ENCODE measurements around the gene NAALADL1. TPM values are rescaled to one million over a fixed set of nuclear protein-coding genes. Genes with fewer than 3 reads are reported as not detected.
A peak's percentile ranks its signal among the peaks of the same experiment; 100 is the strongest.

The NAALADL1 gene
- total and polyA plus RNA-seq, 9 of the 15 experiments (the other 6 are each of a cell fraction or from before 2014, with no cell fraction given), result 0.06 to 0.72 (median 0.22) TPM; not detected in 4

DNA sequence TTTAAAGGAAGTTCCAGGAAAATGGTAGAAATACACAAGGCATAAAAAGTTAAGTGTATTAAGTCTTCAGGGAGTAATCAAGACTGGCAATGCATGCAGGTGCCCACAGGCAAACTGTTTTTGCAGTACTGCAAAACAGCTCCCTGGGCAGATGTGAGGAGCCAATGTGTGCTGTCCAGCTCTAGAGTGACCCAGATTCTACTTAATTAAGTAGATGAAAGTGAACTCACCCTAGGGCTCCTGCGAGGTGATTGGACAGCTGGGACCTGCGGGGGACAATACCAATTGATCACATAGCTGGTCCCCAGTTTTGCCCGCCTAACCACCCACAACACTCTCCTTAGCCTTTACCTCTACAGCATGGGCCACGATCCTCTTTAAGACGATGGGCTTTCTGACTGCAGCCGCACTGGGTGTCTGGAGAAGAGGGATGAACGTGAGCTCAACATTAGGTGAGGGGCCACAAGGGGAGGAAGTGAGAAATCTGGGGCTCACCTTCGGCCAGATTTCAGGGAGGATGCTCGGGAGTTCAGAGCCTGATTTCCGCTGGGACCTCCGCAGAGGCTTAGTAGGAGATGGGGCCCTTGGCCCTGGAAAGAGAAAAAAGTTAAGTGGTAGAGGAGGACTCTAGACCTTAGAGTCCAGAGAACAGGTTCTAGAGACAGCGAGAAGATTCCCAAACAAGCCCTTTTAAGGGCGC, 24.9 kb upstream of the NAALADL1 start:
- H3K4me1 ChIP-seq (replicated peaks in 1 of 2; ENCODE audit: control insufficient read depth in 2 of 2, insufficient read depth in 2 of 2, low read length in 2 of 2), result peaks cover 22 to 26% of the 10 kb centered on the region in 2 experiments
- intact Hi-C loops (cut with micrococcal nuclease), result loop anchor here (5.0 kb wide), 1 partner anchor 56 kb away; the partner anchor contains the start of gene SNX15
- in situ Hi-C loops (cut with MboI), result no loop called here
- TF ChIP-seq, protein P1, sequence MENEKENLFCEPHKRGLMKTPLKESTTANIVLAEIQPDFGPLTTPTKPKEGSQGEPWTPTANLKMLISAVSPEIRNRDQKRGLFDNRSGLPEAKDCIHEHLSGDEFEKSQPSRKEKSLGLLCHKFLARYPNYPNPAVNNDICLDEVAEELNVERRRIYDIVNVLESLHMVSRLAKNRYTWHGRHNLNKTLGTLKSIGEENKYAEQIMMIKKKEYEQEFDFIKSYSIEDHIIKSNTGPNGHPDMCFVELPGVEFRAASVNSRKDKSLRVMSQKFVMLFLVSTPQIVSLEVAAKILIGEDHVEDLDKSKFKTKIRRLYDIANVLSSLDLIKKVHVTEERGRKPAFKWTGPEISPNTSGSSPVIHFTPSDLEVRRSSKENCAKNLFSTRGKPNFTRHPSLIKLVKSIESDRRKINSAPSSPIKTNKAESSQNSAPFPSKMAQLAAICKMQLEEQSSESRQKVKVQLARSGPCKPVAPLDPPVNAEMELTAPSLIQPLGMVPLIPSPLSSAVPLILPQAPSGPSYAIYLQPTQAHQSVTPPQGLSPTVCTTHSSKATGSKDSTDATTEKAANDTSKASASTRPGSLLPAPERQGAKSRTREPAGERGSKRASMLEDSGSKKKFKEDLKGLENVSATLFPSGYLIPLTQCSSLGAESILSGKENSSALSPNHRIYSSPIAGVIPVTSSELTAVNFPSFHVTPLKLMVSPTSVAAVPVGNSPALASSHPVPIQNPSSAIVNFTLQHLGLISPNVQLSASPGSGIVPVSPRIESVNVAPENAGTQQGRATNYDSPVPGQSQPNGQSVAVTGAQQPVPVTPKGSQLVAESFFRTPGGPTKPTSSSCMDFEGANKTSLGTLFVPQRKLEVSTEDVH (IDR thresholded peaks at IDR 0.05; ENCODE audit: low read depth, partially characterized antibody), result no peak
- TF ChIP-seq SMARCA4 (IDR thresholded peaks at IDR 0.05) (no peak), ESRRB (CRISPR knock-in tag; IDR thresholded peaks at IDR 0.05; ENCODE audit: borderline replicate concordance) (no peak), XRCC4 (IDR thresholded peaks at IDR 0.05; ENCODE audit: extremely low read depth, insufficient read depth, insufficient read length) (no peak), LARP7 (IDR thresholded peaks at IDR 0.05) (no peak), ZNF184 (CRISPR knock-in tag; IDR thresholded peaks at IDR 0.05) (no peak), ZZZ3 (IDR thresholded peaks at IDR 0.05) (no peak), KLF1 (tag; IDR thresholded peaks at IDR 0.05) (no peak), PHF21A (IDR thresholded peaks at IDR 0.05; ENCODE audit: borderline replicate concordance, low read depth) (0 out of 2 replicates have a peak, but pooled peaks have one; percentile 36), CBFA2T2 (conservative IDR thresholded peaks at IDR 0.05) (no peak), ZNF165 (CRISPR knock-in tag; IDR thresholded peaks at IDR 0.05; ENCODE audit: borderline replicate concordance) (no peak)
- TF ChIP-seq, protein P2, sequence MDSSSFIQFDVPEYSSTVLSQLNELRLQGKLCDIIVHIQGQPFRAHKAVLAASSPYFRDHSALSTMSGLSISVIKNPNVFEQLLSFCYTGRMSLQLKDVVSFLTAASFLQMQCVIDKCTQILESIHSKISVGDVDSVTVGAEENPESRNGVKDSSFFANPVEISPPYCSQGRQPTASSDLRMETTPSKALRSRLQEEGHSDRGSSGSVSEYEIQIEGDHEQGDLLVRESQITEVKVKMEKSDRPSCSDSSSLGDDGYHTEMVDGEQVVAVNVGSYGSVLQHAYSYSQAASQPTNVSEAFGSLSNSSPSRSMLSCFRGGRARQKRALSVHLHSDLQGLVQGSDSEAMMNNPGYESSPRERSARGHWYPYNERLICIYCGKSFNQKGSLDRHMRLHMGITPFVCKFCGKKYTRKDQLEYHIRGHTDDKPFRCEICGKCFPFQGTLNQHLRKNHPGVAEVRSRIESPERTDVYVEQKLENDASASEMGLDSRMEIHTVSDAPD (CRISPR knock-in tag; IDR thresholded peaks at IDR 0.05), result no peak
- TF ChIP-seq, protein P3, sequence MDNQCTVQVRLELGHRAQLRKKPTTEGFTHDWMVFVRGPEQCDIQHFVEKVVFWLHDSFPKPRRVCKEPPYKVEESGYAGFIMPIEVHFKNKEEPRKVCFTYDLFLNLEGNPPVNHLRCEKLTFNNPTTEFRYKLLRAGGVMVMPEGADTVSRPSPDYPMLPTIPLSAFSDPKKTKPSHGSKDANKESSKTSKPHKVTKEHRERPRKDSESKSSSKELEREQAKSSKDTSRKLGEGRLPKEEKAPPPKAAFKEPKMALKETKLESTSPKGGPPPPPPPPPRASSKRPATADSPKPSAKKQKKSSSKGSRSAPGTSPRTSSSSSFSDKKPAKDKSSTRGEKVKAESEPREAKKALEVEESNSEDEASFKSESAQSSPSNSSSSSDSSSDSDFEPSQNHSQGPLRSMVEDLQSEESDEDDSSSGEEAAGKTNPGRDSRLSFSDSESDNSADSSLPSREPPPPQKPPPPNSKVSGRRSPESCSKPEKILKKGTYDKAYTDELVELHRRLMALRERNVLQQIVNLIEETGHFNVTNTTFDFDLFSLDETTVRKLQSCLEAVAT (IDR thresholded peaks at IDR 0.05), result no peak
- TF ChIP-seq, protein P4, sequence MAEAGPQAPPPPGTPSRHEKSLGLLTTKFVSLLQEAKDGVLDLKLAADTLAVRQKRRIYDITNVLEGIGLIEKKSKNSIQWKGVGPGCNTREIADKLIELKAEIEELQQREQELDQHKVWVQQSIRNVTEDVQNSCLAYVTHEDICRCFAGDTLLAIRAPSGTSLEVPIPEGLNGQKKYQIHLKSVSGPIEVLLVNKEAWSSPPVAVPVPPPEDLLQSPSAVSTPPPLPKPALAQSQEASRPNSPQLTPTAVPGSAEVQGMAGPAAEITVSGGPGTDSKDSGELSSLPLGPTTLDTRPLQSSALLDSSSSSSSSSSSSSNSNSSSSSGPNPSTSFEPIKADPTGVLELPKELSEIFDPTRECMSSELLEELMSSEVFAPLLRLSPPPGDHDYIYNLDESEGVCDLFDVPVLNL (CRISPR knock-in tag; IDR thresholded peaks at IDR 0.05; ENCODE audit: low read depth), result no peak

More for the DNA sequence above, 24.9 kb upstream of the NAALADL1 start:
- peak in 2 of 4 experiments; percentile 48 for DNase-seq (ENCODE audit: extremely low read depth in 1 of 4, low spot score in 3 of 4)
- WGBS (ENCODE audit: insufficient coverage, low coverage, missing lambda C conversion rate), result 0% methylated on average over 13 of the region's 13 CpGs
- H3K36me3 ChIP-seq (ENCODE audit: control insufficient read depth, insufficient read depth, low read length), result peaks cover 82% of the 10 kb centered on the region
- peaks cover 66% of the 10 kb centered on the region for H3K79me2 ChIP-seq (ENCODE audit: control insufficient read depth, insufficient read depth, low read length)
- BruUV-seq (replicated peaks), result TSS peak; percentile 56
- peak overlapping the region; percentile 89 for H2AFZ ChIP-seq (ENCODE audit: low read depth, low read length)
- H3K4me2 ChIP-seq (ENCODE audit: insufficient read depth, low read length), result peak overlapping the region; percentile 98
- ChIA-PET POLR2A (interaction anchor here (0.5 to 1.8 kb wide), 10 partner anchors 8 to 297 kb away, joined by 3 to 11 read pairs (median 4); partner anchors contain the start of genes SAC3D1 and SNX15), CTCF (ENCODE audit: low intra/inter-chr PET ratio) (interaction anchor here (1.0 to 1.4 kb wide), 2 partner anchors 70 kb away, joined by 3 read pairs; no protein-coding TSS in a partner anchor)
- peak; percentile 11 for FAIRE-seq
- H3K9me3 ChIP-seq (replicated peaks; ENCODE audit: control insufficient read depth, insufficient read depth, low read depth, low read length), result no peaks in the 10 kb centered on the region
- H3K9ac ChIP-seq (ENCODE audit: insufficient read depth in 1 of 2, low read depth in 2 of 2, low read length in 2 of 2), result peak overlapping the region; percentile 96
- H3K9me1 ChIP-seq (ENCODE audit: control insufficient read depth, insufficient read depth, low read length), result no peaks in the 10 kb centered on the region
- H4K20me1 ChIP-seq (replicated peaks; ENCODE audit: control insufficient read depth, insufficient read depth, low read length), result no peaks in the 10 kb centered on the region; the same call in none of the 2 replicates
- ATAC-seq, result peak; percentile 15
- no peaks in the 10 kb centered on the region; a peak in 1 of 5 replicates for H3K27me3 ChIP-seq (ENCODE audit: control insufficient read depth in 2 of 2, insufficient read depth in 2 of 2, low read length in 2 of 2)
- peak overlapping the region; percentile 90 for H3K27ac ChIP-seq (ENCODE audit: extremely low read depth, low read depth, low read length)
- H3K4me3 ChIP-seq, result peak overlapping the region; percentile 81

All from K562 (cell line).